ENCODE data around the gene SREBF2. TPM values are rescaled to one million over a fixed set of nuclear protein-coding genes. Genes with fewer than 3 reads are reported as not detected.

Gene SREBF2
- total and polyA plus RNA-seq, 10 of the 15 experiments (the other 5 are each of a cell fraction or from before 2014, with no cell fraction given): 2.4 to 177 (median 78.8) TPM

DNA sequence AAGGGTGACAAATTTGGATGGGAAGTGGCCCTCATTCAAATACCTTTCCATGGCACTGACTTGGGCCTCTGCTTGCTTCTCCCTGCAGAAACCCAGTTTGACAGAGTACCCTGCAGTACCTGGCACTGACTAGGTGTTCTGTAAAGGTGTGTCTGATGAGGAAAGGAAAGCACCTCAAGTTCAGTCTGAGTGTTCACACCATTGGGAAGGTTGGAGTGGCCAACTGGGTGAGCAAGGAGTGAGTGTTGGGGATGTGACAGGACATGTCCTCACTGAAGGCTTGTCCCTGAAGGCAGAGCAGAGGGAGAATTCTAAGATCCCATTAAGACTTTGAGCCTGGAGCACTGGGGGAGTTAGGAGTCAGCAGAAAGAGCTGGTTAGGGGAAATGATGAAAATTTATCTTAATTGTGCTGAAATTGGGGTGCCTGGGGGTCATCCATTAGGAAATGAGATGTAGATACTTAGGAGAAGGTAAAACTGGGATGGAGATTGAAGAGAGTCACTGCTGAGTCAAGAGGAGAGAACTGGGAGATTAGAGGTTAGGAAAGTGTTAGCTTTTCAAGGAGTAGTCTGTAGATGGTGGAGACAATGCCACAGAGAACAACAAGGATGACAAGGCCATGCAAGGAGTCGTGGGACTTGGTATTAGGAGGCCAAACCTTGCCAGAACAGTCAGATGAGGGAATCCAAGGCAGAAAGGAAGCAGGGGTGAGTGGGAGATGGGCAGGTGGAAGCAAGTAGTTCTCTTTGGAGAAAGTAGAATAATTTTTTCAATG lies 6.1 kb downstream of the SREBF2 start:
- ChIA-PET CTCF (interaction anchor here (1.1 to 5.9 kb wide), 4 partner anchors 9 to 57 kb away, joined by 3 to 33 read pairs (median 12); no protein-coding TSS in a partner anchor), SMC1A (ENCODE audit: uncharacterized antibody, unreplicated experiment) (interaction anchor here (0.9 to 10.2 kb wide), 6 partner anchors 8 to 102 kb away, joined by 3 to 96 read pairs (median 4); no protein-coding TSS in a partner anchor), RAD21 (ENCODE audit: unreplicated experiment) (interaction anchor here (0.7 to 2.2 kb wide), 8 partner anchors 12 to 1730 kb away, joined by 3 to 15 read pairs (median 4); no protein-coding TSS in a partner anchor), POLR2A (interaction anchor here (0.5 to 9.4 kb wide), 16 partner anchors 7 to 420 kb away, joined by 3 to 135 read pairs (median 4); partner anchors contain the start of gene CCDC134)
- peak overlapping the region; percentile 54 for H3K4me2 ChIP-seq (ENCODE audit: control insufficient read depth, insufficient read depth)
- peaks cover 95% of the 10 kb centered on the region for H3K79me2 ChIP-seq (ENCODE audit: control insufficient read depth, insufficient read depth, low read length)
- ATAC-seq: peak; percentile 6; the same call in 1 of the 3 replicates
- H3K4me3 ChIP-seq: peak overlapping the region; percentile 11; the same call in 1 of the 2 replicates
- FAIRE-seq: no peak
- H3K4me1 ChIP-seq (ENCODE audit: control insufficient read depth, insufficient read depth, low read length): peaks cover 17% of the 10 kb centered on the region
- 0% methylated on average over 1 of the region's 1 CpG for WGBS (ENCODE audit: insufficient coverage, insufficient replicate concordance, low lambda C conversion rate, missing lambda C conversion rate)
- H2AFZ ChIP-seq (ENCODE audit: control insufficient read depth, low read depth, low read length): no peak overlapping the region
- no peaks in the 10 kb centered on the region for H3K27me3 ChIP-seq (replicated peaks in 1 of 2; ENCODE audit: control insufficient read depth in 2 of 2, insufficient read depth in 2 of 2, low read length in 1 of 2)
- no peak for DNase-seq (ENCODE audit: low read depth, low spot score)
- no peaks in the 10 kb centered on the region; the same call in 1 of the 2 replicates for H4K20me1 ChIP-seq (ENCODE audit: control insufficient read depth, insufficient read depth)
- in situ Hi-C loops (cut with MboI) (no loop called here), intact Hi-C loops (cut with micrococcal nuclease; ENCODE audit: unreplicated experiment) (no loop called here)
- BruUV-seq (replicated peaks): TSS peak; percentile 1
- peaks cover 2 to 22% of the 10 kb centered on the region in 2 experiments; a peak in 3 of 4 replicates for H3K36me3 ChIP-seq (ENCODE audit: control insufficient read depth in 2 of 2, insufficient read depth in 2 of 2, low read length in 1 of 2)
- H3K9me3 ChIP-seq (replicated peaks; ENCODE audit: control insufficient read depth, insufficient read depth, low read length): no peaks in the 10 kb centered on the region
- no peak overlapping the region; the same call in 1 of the 2 replicates for H3K9ac ChIP-seq (ENCODE audit: control insufficient read depth, insufficient read depth, low read length)
- TF ChIP-seq NFXL1 (IDR thresholded peaks at IDR 0.05; ENCODE audit: borderline replicate concordance): no peak
- TF ChIP-seq SUZ12 (IDR thresholded peaks at IDR 0.05; ENCODE audit: unreplicated experiment): no peak
- TF ChIP-seq JUNB (IDR thresholded peaks at IDR 0.05): no peak
- TF ChIP-seq RB1 (IDR thresholded peaks at IDR 0.05; ENCODE audit: borderline replicate concordance): no peak
- no peak for TF ChIP-seq SP1 (IDR thresholded peaks at IDR 0.05; ENCODE audit: low read depth, low read length)
- TF ChIP-seq, protein P1, sequence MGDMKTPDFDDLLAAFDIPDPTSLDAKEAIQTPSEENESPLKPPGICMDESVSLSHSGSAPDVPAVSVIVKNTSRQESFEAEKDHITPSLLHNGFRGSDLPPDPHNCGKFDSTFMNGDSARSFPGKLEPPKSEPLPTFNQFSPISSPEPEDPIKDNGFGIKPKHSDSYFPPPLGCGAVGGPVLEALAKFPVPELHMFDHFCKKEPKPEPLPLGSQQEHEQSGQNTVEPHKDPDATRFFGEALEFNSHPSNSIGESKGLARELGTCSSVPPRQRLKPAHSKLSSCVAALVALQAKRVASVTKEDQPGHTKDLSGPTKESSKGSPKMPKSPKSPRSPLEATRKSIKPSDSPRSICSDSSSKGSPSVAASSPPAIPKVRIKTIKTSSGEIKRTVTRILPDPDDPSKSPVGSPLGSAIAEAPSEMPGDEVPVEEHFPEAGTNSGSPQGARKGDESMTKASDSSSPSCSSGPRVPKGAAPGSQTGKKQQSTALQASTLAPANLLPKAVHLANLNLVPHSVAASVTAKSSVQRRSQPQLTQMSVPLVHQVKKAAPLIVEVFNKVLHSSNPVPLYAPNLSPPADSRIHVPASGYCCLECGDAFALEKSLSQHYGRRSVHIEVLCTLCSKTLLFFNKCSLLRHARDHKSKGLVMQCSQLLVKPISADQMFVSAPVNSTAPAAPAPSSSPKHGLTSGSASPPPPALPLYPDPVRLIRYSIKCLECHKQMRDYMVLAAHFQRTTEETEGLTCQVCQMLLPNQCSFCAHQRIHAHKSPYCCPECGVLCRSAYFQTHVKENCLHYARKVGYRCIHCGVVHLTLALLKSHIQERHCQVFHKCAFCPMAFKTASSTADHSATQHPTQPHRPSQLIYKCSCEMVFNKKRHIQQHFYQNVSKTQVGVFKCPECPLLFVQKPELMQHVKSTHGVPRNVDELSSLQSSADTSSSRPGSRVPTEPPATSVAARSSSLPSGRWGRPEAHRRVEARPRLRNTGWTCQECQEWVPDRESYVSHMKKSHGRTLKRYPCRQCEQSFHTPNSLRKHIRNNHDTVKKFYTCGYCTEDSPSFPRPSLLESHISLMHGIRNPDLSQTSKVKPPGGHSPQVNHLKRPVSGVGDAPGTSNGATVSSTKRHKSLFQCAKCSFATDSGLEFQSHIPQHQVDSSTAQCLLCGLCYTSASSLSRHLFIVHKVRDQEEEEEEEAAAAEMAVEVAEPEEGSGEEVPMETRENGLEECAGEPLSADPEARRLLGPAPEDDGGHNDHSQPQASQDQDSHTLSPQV (IDR thresholded peaks at IDR 0.05): no peak
- no peak for TF ChIP-seq POU2F2 (IDR thresholded peaks at IDR 0.05; ENCODE audit: borderline replicate concordance, low read depth, low read length)
- no peak for TF ChIP-seq SPI1 (IDR thresholded peaks at IDR 0.05; ENCODE audit: borderline replicate concordance, insufficient read depth, low read depth, low read length)
- TF ChIP-seq RBBP5 (conservative IDR thresholded peaks at IDR 0.05): no peak
- H3K27ac ChIP-seq (ENCODE audit: control insufficient read depth, insufficient read depth): 0 out of 2 replicates have a peak overlapping the region, but pooled peaks have one; percentile 33
